Caco-2 (cell line): ENCODE data around the gene ZNF99. TPM values are rescaled to one million over a fixed set of nuclear protein-coding genes. Genes with fewer than 3 reads are reported as not detected.

Experiments
- total RNA-seq: library from RNA; stranded (reverse); gene quantifications from 2 replicates; pipeline ENCODE4 v1.2.3, GENCODE V29; 2022

Gene ZNF99
- total RNA-seq, 1 experiment from 2014 or later: not detected

Other genes starting within 250 kb of the ZNF99 start
- not detected in 2 replicates for gene ZNF492, start 149.8 kb downstream of the ZNF99 start, total RNA-seq
- not detected in 2 replicates for gene ZNF723, start 48.1 kb upstream of the ZNF99 start, total RNA-seq
- gene ZNF728, start 219.0 kb upstream of the ZNF99 start, total RNA-seq: not detected in 2 replicates